CD4-positive, alpha-beta T cell (primary cell): ENCODE measurements around the gene TICRR. TPM values are rescaled to one million over a fixed set of nuclear protein-coding genes. Genes with fewer than 3 reads are reported as not detected.

Experiments used
- ATAC-seq: fragments of 200-7000 bp; cut with Tn5 transposase; one replicate; pipeline ENCODE4 v1.10.0; 2022; ENCODE audit warnings: mild to moderate bottlenecking; ENCODE audit not compliant: poor library complexity
- CTCF ChIA-PET: fragments of 350-600 bp; sonication (Branson Sonifier 250); formaldehyde crosslinking; loops from one replicate; lab custom pipeline; 2021; ENCODE audit warnings: antibody characterized with exemption, inconsistent platforms; lab: Charles Lee
- POLR2A ChIA-PET: fragments of 350-600 bp; sonication (Branson Sonifier 250); formaldehyde crosslinking; loops from one replicate; lab custom pipeline; 2021; ENCODE audit warnings: antibody characterized with exemption, inconsistent platforms; lab: Charles Lee
- DNase-seq, 14 experiments: peaks; one replicate each; pipeline ENCODE4 v3.0.0-alpha.2; 2013 to 2020; ENCODE audit warnings: mixed read lengths in 2 of 14
- H3K27ac ChIP-seq, 2 donors: one replicate each; pipeline versions ENCODE4 v1.5.1 to v1.7.0; 2013; ENCODE audit warnings: low read length in 2 of 2, low read depth in 1 of 2, mild to moderate bottlenecking in 1 of 2
- H3K27me3 ChIP-seq, 2 experiments: 1 replicate in 1 of 2; 2 replicates in 1 of 2; pipeline versions ENCODE4 v1.6.1 to v1.7.0; 2013; ENCODE audit warnings: low read length in 2 of 2, control low read depth in 1 of 2, mild to moderate bottlenecking in 1 of 2, moderate library complexity in 1 of 2; ENCODE audit not compliant: insufficient read depth in 2 of 2, control insufficient read depth in 1 of 2
- H3K36me3 ChIP-seq: one replicate; pipeline ENCODE4 v1.6.1; 2013; ENCODE audit warnings: low read length, control low read depth; ENCODE audit not compliant: insufficient read depth
- H3K4me1 ChIP-seq: one replicate; pipeline ENCODE4 v1.6.1; 2013; ENCODE audit warnings: low read length, control low read depth; ENCODE audit not compliant: insufficient read depth
- H3K4me3 ChIP-seq: one replicate; pipeline ENCODE4 v1.5.1; 2013; ENCODE audit warnings: mild to moderate bottlenecking, low read length, moderate library complexity
- H3K9me3 ChIP-seq, 2 experiments: 1 replicate in 1 of 2; 2 replicates in 1 of 2; pipeline versions ENCODE4 v1.6.1 to v1.7.0; 2013; ENCODE audit warnings: low read length in 2 of 2, mild to moderate bottlenecking in 2 of 2, control low read depth in 1 of 2, moderate library complexity in 1 of 2; ENCODE audit not compliant: control insufficient read depth in 1 of 2, insufficient read depth in 1 of 2
- H3K27ac Mint-ChIP-seq: one replicate; pipeline ENCODE4 v1.8.0; 2020; ENCODE audit warnings: mixed read lengths
- H3K27me3 Mint-ChIP-seq: one replicate; pipeline ENCODE4 v1.8.0; 2021; ENCODE audit warnings: mixed read lengths
- H3K36me3 Mint-ChIP-seq: one replicate; pipeline ENCODE4 v1.8.0; 2021; ENCODE audit warnings: low read depth, mixed read lengths
- H3K4me1 Mint-ChIP-seq: one replicate; pipeline ENCODE4 v1.8.0; 2021; ENCODE audit warnings: low read depth, mixed read lengths
- H3K4me3 Mint-ChIP-seq: one replicate; pipeline ENCODE4 v1.8.0; 2020; ENCODE audit warnings: mild to moderate bottlenecking, mixed read lengths
- H3K9me3 Mint-ChIP-seq: one replicate; pipeline ENCODE4 v1.8.0; 2020; ENCODE audit warnings: mixed read lengths
- CTCF ChIP-seq: fragments of 200-600 bp; IDR thresholded peaks from one replicate; pipeline ENCODE4 v1.8.0; 2022; ENCODE audit warnings: antibody characterized with exemption, mild to moderate bottlenecking
- intact Hi-C, 2 experiments: fragments of 100-400 bp; cut with DNase I in 1 of 2; cut with micrococcal nuclease in 1 of 2; formaldehyde crosslinking; loops; one replicate each; pipeline versions ENCODE4 v1.15.1 to v1.9.0; 2023 to 2025; cut with DNase I, micrococcal nuclease
- total RNA-seq, 174 experiments: library from RNA in 2 of 174; stranded (reverse) in 2 of 174; gene quantifications; one replicate each; pipeline ENCODE4 v1.2.3 and lab custom pipeline; 2021 to 2026

Gene TICRR
- total RNA-seq, 2 experiments from 2014 or later = 0.05 to 0.06 TPM

GRCh38 chr15:89533861-89534544 lies 41.3 kb upstream of the TICRR start:
- no peaks in the 10 kb centered on the region for H3K36me3 ChIP-seq
- Mint-ChIP-seq H3K4me3 (no peak overlapping the region), H3K4me1 (no peaks in the 10 kb centered on the region), H3K27me3 (peaks cover 13% of the 10 kb centered on the region), H3K9me3 (peaks cover 5% of the 10 kb centered on the region), H3K36me3 (no peaks in the 10 kb centered on the region), H3K27ac (no peak overlapping the region)
- no peak for TF ChIP-seq CTCF
- H3K27ac ChIP-seq = no peak overlapping the region
- CTCF ChIA-PET = no interaction called here
- H3K27me3 ChIP-seq = no peaks in the 10 kb centered on the region
- POLR2A ChIA-PET = no interaction called here
- no peaks in the 10 kb centered on the region for H3K4me1 ChIP-seq
- no peak for DNase-seq
- H3K9me3 ChIP-seq = peaks cover 11% of the 10 kb centered on the region in 2 experiments
- intact Hi-C loops = no loop called here
- H3K4me3 ChIP-seq = no peak overlapping the region
- no peak for ATAC-seq

GRCh38 chr15:89539027-89539426 lies 36.2 kb upstream of the TICRR start:
- H3K9me3 Mint-ChIP-seq = peaks cover 5% of the 10 kb centered on the region
- ChIA-PET CTCF (no interaction called here), POLR2A (no interaction called here)
- H3K36me3 ChIP-seq = no peaks in the 10 kb centered on the region
- no peaks in the 10 kb centered on the region for H3K36me3 Mint-ChIP-seq
- H3K27me3 Mint-ChIP-seq = peaks cover 27% of the 10 kb centered on the region
- no peaks in the 10 kb centered on the region for H3K4me1 Mint-ChIP-seq
- no peak for DNase-seq
- H3K4me3 Mint-ChIP-seq = no peak overlapping the region
- no peaks in the 10 kb centered on the region for H3K4me1 ChIP-seq
- H3K4me3 ChIP-seq = no peak overlapping the region
- no peak for TF ChIP-seq CTCF
- intact Hi-C loops = no loop called here
- H3K27ac Mint-ChIP-seq = no peak overlapping the region
- H3K9me3 ChIP-seq = peaks cover 11% of the 10 kb centered on the region in 2 experiments
- no peak overlapping the region for H3K27ac ChIP-seq
- ATAC-seq = no peak
- peaks cover 0 to 8% of the 10 kb centered on the region in 2 experiments for H3K27me3 ChIP-seq

GRCh38 chr15:89542369-89542768 lies 32.9 kb upstream of the TICRR start:
- ChIA-PET POLR2A (no interaction called here), CTCF (no interaction called here)
- H3K27me3 Mint-ChIP-seq = peaks cover 37% of the 10 kb centered on the region

More at GRCh38 chr15:89542369-89542768, 32.9 kb upstream of the TICRR start:
- no peak for TF ChIP-seq CTCF
- Mint-ChIP-seq H3K9me3 (peaks cover 5% of the 10 kb centered on the region), H3K27ac (no peak overlapping the region), H3K36me3 (no peaks in the 10 kb centered on the region), H3K4me1 (no peaks in the 10 kb centered on the region), H3K4me3 (no peak overlapping the region)
- no peaks in the 10 kb centered on the region for H3K36me3 ChIP-seq
- no peak overlapping the region for H3K27ac ChIP-seq
- H3K9me3 ChIP-seq = peaks cover 10 to 11% of the 10 kb centered on the region in 2 experiments
- no peak for ATAC-seq
- no peaks in the 10 kb centered on the region for H3K4me1 ChIP-seq
- intact Hi-C loops = no loop called here
- DNase-seq = no peak
- peaks cover 0 to 8% of the 10 kb centered on the region in 2 experiments for H3K27me3 ChIP-seq
- H3K4me3 ChIP-seq = no peak overlapping the region
